HT-29 (cell line): ENCODE measurements around the gene HES5. TPM values are rescaled to one million over a fixed set of nuclear protein-coding genes. Genes with fewer than 3 reads are reported as not detected.
"Not testable (repeated sequence)": the region's sequence is repeated elsewhere in the genome, so short reads cannot be mapped to it uniquely, and the experiment has no call there.

Experiments
- DNase-seq: peaks from one replicate; pipeline ENCODE4 v3.0.0-alpha.2; 2015; ENCODE audit warnings: low spot score
- total RNA-seq: library from RNA; depleted of rRNA; stranded (reverse); fragments of >200 nt; shearing (Covaris generic); gene quantifications from 2 replicates; pipeline ENCODE4 v1.2.3, GENCODE V29; 2014

Gene HES5
- total RNA-seq, 1 experiment from 2014 or later: 0.28 TPM

DNA sequence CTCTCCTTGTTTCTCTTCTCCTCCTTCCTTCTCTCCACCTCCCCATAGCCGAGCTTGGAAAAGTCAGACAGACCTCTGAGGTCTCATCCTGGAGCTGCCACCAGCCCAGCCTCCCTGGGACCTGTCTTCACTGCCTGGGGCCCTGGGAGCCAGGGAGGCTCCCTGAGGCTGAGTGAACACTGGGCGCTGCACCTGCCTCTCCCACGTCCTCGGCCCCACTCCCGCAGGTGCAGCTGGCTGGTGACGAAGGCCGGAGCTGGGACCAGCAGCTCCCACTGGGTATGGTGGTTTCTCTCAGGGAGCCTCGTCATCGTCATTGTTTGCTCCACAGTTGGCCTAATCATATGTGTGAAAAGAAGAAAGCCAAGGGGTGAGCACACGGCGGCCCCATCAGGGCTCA is 31.4 kb upstream of the HES5 start:
- DNase-seq: no peak

GRCh38 chr1:2560299-2561073 is 30.4 kb upstream of the HES5 start:
- DNase-seq: no peak

DNA sequence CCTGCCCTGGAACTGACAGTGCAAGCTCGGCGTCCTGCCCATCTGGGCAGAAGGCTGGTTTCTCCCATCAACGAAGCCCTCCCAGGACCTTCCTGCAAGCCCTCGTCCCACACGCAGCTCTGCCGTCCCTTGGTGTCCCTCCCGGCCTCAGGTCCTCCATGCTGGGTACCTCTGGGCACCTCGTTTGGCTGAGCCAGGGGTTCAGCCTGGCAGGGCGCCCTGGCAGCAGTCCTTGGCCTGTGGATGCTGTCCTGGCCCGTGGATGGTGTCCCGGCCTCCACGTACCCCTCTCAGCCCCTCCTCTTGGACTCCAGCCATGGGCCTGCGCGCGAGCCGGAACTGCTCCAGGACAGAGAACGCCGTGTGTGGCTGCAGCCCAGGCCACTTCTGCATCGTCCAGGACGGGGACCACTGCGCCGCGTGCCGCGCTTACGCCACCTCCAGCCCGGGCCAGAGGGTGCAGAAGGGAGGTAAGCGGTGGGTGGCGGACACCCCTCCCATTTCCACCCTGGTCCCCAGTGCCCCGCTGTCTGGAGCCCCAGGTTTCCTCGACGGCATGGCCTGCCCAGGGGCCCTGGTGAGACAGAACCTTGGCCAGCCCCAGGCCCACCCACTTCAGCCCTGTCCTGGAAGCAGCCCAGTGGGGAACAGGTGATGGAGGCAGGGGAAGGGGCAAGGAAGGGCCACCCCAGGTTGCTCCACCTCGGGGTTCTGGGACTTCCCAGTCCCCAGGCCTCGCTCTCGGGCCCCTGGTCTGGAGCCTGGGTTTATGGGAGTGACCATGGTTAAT is 29.6 kb upstream of the HES5 start:
- DNase-seq: no peak

DNA sequence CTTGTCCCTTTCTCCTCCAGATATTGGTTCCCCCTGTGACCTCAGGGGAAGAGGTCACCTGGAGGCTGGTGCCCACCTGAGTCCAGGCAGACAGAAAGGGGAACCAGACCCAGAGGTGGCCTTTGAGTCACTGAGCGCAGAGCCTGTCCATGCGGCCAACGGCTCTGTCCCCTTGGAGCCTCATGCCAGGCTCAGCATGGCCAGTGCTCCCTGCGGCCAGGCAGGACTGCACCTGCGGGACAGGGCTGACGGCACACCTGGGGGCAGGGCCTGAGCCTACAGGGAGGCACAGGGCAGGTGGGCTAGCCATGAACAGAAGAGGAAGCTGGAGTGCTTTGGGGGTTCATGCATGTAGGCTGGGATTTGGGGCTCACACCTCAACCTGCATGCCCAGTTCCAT is 28.8 kb upstream of the HES5 start:
- DNase-seq: no peak

DNA sequence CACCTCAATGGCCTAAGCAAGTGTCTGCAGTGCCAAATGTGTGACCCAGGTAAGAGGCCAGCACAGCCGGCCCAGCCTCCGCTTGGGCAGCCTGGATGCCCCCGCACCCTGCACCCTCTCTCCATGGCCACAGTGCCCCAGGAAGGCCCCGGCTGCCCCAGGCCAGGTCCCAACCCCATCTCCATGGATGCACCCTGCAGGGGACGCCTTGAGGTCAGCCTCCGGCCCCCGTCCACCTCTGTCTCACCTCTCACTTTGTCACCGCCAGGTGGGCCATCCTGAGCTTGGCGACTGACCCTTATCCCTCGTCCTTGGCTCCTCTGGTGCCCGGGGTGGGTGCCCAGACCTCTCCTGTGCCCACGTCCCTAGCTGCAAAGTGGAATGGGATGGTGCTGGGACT is 28.4 kb upstream of the HES5 start:
- DNase-seq: no peak

DNA sequence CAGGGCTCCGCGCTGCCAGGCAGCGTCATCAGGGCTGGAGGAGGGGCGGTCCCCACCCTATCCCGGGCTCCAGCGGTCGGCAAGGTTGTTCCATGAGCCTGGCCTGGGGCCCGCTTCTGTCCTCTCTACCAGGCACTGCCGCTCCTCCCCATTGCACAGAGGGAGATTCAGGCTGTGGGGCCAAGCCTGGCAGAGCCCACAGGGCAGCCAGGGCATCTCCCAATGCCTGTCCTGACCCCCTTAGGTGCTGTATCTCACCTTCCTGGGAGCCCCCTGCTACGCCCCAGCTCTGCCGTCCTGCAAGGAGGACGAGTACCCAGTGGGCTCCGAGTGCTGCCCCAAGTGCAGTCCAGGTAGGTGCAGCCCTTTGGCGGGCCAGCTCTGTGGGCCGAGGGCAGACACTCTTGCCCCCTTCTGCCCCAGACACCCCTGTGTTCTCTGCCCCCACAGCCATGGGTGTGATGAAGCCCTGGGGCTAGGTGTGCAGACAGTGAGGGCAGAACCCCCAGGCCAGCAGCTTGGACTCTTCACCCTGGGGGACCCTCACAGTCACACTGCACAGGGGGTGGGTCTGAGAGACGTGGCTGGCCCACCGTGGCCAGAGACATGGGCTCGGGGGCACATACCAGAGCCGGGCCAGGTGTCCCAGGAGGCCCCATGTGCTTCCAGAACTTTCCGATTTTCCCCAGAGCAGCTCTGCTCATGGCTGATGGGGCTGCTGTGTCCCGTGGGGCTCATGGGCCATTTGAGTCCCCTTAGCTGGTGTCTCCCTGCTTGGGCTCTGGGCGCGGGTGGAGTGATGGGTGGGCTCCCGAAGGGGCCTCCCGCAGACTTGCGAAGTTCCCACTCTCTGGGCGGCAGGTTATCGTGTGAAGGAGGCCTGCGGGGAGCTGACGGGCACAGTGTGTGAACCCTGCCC is 27.7 kb upstream of the HES5 start:
- peak; percentile 42 for DNase-seq

DNA sequence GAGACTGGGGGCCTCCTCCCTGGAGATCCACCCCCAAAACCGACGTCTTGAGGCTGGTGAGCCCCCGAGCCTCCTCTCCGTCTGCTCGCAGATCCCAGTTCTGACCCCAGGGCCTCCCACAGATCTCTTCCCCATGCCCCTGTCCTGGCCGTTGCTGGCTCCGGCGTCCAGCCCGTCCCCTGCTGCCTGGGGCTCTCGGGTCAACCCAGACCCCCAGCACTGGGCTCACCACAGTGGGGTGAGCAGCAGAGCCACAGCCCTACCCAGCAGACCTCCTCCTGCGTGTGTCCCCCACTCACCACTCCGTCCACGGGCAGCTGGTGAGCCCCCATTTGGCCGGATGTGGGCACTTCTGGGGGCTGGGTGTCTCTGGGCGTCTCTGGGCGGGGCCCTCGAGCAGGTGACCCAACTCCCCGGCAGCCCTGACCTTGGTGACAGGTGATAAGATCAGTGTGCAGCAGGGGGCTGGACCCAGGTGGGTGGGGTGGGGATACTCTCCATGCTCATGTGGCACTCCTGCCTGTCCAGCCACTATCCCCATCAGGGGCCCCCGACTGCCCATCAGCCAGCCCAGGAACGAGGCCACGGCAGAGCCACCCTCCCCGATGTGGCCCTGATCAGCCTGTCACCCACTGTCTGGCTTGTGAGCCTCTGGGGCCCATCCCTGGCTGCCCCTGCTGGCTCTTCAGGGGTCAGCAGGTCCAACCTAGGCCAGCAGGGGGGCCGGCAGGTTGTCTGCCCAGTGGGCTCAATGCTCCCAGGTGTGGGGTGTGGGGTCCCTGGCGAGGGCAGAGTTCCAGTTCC is 26.8 kb upstream of the HES5 start:
- peak; percentile 23 for DNase-seq

DNA sequence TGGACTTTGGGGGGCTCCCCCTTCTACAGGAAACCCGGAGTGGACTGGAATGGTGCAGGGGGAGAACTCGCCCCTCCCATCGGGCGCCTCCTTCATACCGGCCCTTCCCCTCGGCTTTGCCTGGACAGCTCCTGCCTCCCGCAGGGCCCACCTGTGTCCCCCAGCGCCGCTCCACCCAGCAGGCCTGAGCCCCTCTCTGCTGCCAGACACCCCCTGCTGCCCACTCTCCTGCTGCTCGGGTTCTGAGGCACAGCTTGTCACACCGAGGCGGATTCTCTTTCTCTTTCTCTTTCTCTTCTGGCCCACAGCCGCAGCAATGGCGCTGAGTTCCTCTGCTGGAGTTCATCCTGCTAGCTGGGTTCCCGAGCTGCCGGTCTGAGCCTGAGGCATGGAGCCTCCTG is 26.2 kb upstream of the HES5 start, which contains the start of gene TNFRSF14:
TNFRSF14 (plus strand) TSS at position 95 of the 401 bp plus-strand sequence; CDS start at position 389, 294 bp downstream.
- DNase-seq: peak; percentile 48

DNA sequence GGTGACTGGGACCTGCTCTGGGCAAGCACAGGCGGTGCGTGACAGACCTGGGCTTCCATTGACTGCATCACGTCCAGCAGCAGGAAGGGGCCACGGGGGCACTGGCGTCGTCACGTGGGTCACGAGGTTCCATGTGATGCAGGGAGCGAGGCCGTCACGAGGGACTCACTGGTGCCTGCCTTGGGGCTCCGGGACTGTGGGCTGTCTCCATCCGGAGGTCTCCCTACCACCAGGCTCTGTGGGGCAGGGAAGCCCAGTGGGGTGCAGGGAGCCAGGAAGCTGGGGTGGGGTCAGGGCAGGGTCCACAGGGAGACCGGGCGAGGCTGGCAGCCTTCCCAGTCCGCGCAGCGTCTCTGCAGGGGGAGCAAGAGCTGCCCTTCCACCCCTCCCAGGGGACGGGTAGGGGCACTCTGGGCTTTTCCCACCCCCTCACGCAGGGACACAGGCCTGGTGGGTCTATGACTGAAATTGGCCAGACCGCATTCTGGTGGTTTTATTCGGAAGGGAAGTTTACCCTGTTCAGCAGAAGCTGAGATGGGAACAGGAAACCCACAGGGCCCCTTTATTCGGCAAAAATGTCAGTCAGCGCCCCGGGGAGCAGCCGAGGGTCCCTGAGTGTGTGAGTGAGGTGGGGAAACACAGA is 25.7 kb upstream of the HES5 start:
- DNase-seq: no peak

DNA sequence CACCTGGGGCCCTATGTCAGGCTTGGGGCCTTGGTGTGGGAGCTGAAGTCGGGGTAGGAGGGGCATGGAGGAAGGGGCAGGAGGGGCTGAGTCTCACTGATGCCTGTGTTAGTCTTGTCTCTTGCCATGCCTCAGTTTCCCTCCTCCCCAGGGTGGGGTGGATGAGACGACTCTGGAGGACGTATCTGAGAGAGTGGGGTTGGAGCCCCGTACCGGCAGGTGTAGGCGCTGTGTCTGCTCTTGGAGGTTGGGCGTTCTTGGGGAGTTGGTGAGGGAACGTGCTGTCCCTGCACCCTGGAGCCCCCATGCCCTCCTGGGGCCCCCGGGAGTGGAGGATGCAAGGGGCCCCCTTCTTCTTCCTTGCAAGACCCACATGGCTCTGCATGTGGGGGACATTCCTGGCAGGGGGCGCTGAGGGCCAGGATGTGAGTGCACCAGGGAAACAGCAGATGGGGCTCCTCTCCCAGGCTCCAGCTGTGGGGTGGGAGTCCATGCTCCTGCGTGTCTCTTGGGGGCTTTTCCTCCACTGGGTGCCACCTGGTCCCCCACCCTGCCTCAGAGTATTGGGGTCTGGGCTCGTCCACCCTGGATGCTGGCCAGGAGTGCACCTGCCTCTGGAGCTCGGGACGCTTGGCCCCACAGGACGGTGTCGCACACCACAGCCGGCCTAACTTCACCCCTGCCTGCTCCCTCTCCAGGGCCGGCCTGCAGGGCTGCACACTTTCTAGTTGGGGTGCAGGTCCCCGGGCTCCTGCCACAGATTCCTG is 24.7 kb upstream of the HES5 start:
- no peak for DNase-seq

DNA sequence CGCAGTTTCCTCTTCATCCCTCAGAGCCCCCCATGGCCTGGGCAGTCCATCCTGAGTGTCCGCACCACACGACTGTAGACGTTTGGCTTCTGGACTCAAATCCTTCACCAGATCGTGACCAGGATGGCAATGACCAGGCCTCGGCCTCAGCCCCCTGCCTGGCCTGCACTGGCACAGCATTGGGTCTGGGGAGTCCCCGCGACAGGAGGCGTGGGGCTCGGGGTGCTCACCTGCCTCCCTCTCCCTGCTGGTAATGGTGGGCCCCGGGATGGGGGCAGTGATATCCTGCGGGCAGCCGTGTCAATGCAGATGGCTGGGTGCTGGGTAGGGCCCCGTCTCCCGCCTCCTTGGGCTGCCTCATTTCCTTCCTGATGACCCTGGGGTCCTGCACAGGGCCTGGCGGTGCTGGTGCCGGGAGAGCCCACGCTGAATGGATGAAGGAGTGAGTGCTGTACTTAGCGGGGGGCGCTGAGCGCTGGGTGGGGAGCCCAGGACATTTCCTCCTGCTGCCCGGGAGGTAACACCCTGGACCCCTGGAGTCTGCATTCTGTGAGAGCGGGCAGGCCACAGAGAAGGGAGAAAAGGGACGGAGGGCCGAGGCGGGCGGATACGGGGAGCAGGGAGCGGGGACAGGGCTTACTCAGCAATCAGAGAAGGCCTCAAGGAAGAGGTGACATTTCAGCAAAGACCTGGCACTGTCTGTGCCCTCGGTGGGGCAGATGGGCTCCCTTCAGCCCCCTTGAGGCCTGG is 24.0 kb upstream of the HES5 start:
- DNase-seq: no peak

GRCh38 chr1:2553076-2553475 is 23.0 kb upstream of the HES5 start:
- not testable (repeated sequence) for DNase-seq

DNA sequence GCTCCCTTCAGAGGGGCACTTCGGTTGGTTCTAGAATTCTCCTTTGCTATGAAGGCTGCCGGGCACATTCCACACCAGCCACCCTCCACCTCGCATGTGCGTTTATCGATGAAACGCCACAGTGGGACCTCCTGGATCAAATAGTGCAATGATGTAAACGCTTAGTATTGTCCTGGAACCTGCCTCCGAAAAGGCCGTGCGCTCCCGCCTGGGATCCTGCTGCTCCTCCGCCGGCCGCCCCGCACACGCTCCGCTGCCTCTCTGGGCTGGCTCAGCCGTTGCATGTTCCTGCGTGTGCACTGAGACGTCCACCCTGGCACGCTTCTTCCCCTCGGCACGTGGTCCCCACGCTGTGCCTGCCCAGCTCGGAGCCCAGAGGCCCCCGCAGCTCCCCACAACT is 22.1 kb upstream of the HES5 start:
- DNase-seq: no peak

DNA sequence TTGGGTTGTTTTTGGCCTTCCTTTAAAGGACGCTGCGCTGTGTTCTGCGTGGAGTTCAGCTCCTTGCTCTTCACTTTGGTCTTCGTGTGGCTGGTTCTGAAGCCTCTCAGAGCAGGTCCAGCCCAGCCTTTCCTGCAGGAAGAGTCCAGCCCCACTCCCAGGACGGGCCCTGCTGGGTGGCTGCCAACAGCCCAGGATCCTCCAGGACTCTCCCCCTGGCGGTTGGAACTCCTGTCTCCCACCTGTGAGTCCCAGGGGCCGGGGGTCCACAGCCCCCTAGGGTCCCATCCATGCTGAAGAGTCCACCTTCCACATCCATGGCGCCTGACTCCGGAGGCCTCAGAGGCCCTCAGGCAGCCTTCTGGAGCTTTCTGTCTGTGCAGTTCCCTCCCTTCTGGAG is 21.5 kb upstream of the HES5 start:
- not testable (repeated sequence) for DNase-seq

- DNase-seq: not testable (repeated sequence)
These were observed 20.3 kb upstream of the HES5 start for GRCh38 chr1:2550309-2550861.

DNA sequence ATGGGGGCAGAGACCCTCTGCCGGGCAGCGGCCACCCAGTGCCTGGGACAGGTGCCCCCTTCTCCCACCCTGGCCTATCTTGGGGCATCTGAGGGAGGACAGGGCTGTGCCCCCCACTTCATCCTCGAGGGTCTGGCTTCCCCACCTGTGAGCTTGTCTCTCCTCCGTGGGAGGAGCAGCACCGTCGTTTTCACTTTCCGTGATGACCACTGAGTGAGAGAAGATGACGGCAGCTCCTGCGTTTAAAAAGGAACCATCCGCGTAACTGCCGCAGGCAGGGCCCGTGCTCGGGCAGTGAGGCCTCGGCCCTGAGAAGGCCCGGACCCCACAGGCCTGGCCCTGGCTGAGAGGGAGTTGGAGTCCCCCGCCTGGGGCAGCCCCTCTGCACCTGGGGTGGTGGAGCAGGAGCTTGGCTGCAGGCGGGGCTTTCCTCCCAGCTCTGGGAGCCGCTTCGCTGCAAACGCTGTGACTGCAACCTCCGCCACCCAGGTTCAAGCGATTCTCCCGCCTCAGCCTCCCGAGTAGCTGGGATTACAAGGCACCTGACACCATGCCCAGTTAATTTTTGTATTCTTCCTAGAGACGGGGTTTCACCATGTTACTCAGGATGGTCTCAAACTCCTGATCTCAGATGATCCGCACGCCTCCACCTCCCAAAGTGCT is 19.4 kb upstream of the HES5 start:
- DNase-seq: not testable (repeated sequence)

DNA sequence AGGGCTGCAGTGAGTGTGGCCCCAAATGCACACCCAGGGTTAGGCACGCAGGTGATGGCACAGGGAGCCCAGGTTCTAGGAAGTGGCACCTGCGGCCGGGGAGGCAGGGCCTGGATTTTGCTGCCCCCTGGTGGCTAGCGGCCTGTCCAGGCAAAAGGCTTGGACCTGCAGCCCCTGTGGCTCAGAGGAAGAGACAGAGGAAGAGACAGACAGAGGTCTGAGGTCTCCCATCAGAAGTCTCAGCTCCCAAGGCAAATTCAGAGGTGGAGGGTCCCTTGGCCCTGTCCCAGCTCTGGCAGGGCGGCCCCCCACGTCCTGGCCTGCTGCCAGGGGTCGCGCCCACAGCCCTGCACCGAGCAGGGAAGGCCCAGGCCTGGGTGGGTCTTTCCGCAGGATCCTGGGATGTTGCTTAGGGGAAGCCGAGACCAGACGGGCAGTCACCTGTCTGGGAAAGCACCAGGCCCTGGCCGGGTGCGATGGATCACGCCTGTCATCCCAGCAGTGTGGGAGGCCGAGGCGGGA is 18.1 kb upstream of the HES5 start:
- peak; percentile 92 for DNase-seq
